Chondrocyte (in vitro differentiated cells): ENCODE results near the gene PRAMEF26. TPM values are rescaled to one million over a fixed set of nuclear protein-coding genes. Genes with fewer than 3 reads are reported as not detected.
"Not testable (repeated sequence)": the region's sequence is repeated elsewhere in the genome, so short reads cannot be mapped to it uniquely, and the experiment has no call there.

Experiments used
- DNase-seq: peaks from one replicate; pipeline ENCODE4 v3.0.0; 2021; ENCODE audit warnings: mixed read lengths, low spot score
- H3K27ac Mint-ChIP-seq: one replicate; pipeline ENCODE4 v1.8.0; 2021; ENCODE audit warnings: mild to moderate bottlenecking, moderate library complexity, mixed read lengths; ENCODE audit not compliant: unreplicated experiment
- H3K27me3 Mint-ChIP-seq: 2 replicates; pipeline ENCODE4 v1.8.0; 2021; ENCODE audit warnings: low read depth, mixed read lengths
- H3K36me3 Mint-ChIP-seq: 2 replicates; pipeline ENCODE4 v1.8.0; 2021; ENCODE audit warnings: low read depth, mixed read lengths
- H3K4me1 Mint-ChIP-seq: 2 replicates; pipeline ENCODE4 v1.8.0; 2021; ENCODE audit warnings: low read depth, mild to moderate bottlenecking, mixed read lengths
- H3K4me3 Mint-ChIP-seq: one replicate; pipeline ENCODE4 v1.8.0; 2021; ENCODE audit warnings: mild to moderate bottlenecking, moderate library complexity, mixed read lengths; ENCODE audit not compliant: unreplicated experiment
- H3K9me3 Mint-ChIP-seq: 2 replicates; pipeline ENCODE4 v1.8.0; 2021; ENCODE audit warnings: low read depth, mixed read lengths
- long read RNA-seq: library from polyadenylated mRNA; stranded (forward); transcript quantifications from one replicate; pipeline ENCODE4 v2.0.0, GENCODE V29; 2021
- total RNA-seq: library from RNA; stranded (reverse); gene quantifications from 3 replicates; pipeline ENCODE4 v1.2.1, GENCODE V29; 2021

The PRAMEF26 gene
- not detected in 3 replicates for total RNA-seq
- long read RNA-seq = 0 reads

DNA sequence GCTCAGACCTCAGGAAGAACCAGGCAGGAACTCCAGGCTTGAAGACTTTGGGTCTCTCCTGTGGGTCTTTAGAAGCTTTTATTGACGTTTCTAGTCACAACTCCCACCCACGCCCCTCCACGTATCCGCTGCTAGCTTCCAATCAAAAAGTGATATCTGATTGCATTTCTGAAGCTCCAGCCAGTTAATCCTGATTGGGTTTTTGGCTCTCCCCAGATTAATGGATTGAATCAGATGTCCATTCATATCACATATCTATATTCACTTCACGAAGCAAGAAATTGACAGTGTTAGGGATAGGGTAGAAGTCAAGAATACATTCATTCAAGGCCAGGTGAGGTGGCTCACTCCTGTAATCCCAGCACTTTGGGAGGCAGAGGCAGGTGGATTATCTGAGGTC, at the start of gene PRAMEF26:
PRAMEF26 (minus strand) TSS at position 101 of the 400 bp plus-strand sequence. CDS start 2,914 bp downstream, outside the sequence.
- H3K4me1 Mint-ChIP-seq, H3K9me3 Mint-ChIP-seq, H3K36me3 Mint-ChIP-seq, H3K27me3 Mint-ChIP-seq, H3K4me3 Mint-ChIP-seq, H3K27ac Mint-ChIP-seq, DNase-seq: not testable (repeated sequence)

DNA sequence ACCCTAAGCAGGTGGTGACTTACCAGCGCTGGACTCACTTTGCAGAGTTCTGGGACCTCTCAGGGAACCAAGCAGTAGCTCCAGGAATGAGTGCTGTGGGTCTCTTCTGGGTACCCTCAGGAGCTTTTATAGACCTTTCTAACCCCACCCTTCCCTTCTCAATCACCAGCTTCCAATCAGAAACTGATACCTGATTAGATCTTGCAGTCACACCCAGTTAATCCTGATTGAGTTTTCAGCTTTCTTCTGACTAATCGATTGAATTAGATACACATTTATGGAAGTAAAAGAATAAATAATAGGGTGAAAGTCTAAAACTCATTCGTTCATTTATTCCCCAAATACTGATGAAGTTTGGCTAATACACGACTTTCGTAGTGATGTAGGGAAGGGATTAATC, 45.5 kb upstream of the PRAMEF26 start, which contains the start of gene PRAMEF13:
PRAMEF13 (minus strand) TSS at position 101 of the 400 bp plus-strand sequence. CDS start 1,820 bp downstream, outside the sequence.
- not testable (repeated sequence) for H3K4me3 Mint-ChIP-seq, DNase-seq, H3K36me3 Mint-ChIP-seq, H3K4me1 Mint-ChIP-seq, H3K9me3 Mint-ChIP-seq, H3K27me3 Mint-ChIP-seq, H3K27ac Mint-ChIP-seq

GRCh38 chr1:13171548-13171947, 15.7 kb upstream of the PRAMEF26 start, which contains the start of gene PRAMEF9:
PRAMEF9 (plus strand) TSS chr1:13171848; CDS start chr1:13175281, 3,433 bp downstream.
- not testable (repeated sequence) for H3K36me3 Mint-ChIP-seq, H3K4me1 Mint-ChIP-seq, H3K4me3 Mint-ChIP-seq, H3K27ac Mint-ChIP-seq, H3K9me3 Mint-ChIP-seq, H3K27me3 Mint-ChIP-seq, DNase-seq

DNA sequence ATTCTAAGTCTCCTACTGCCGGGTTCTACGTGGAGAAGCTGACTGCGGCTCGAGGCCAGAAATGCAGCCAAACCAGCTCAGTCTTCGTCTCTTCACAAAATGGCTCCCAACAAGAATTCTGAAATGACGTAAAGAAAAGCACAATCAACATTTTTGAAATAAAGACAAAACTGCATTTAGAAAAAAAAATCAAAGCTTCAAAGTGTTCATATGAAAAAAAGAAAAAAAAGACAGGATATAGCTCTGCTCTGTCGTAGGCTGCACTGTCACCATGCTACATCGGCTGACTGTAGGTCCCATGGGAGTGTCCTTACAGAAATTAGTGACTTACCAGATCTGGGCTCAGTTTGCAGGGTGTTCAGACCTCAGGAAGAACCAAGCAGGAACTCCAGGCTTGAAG, 9.7 kb upstream of the PRAMEF26 start, which contains the start of gene HNRNPCL4:
HNRNPCL4 (minus strand) TSS at position 101 of the 400 bp plus-strand sequence. CDS start 164 bp downstream, outside the sequence.
- not testable (repeated sequence) for H3K4me3 Mint-ChIP-seq, H3K36me3 Mint-ChIP-seq, H3K27me3 Mint-ChIP-seq, H3K27ac Mint-ChIP-seq, DNase-seq, H3K9me3 Mint-ChIP-seq, H3K4me1 Mint-ChIP-seq

GRCh38 chr1:13116754-13117153, 39.1 kb downstream of the PRAMEF26 start, which contains the start of gene HNRNPCL2:
HNRNPCL2 (minus strand) TSS chr1:13116854; CDS start chr1:13116400, 454 bp downstream.
- H3K9me3 Mint-ChIP-seq = peaks cover 32% of the 10 kb centered on the region
- H3K27ac Mint-ChIP-seq, H3K36me3 Mint-ChIP-seq, H3K4me3 Mint-ChIP-seq, H3K27me3 Mint-ChIP-seq, DNase-seq, H3K4me1 Mint-ChIP-seq: not testable (repeated sequence)

Other genes starting within 250 kb of the PRAMEF26 start
- not detected in 3 replicates for gene PRAMEF7, start 239.4 kb downstream of the PRAMEF26 start, total RNA-seq
- not detected in 3 replicates for gene PRAMEF6, start 208.4 kb downstream of the PRAMEF26 start, total RNA-seq
- not detected in 3 replicates for gene PRAMEF27, start 99.4 kb downstream of the PRAMEF26 start, total RNA-seq
- gene HNRNPCL3, start 95.2 kb downstream of the PRAMEF26 start, total RNA-seq = not detected in 3 replicates
- gene PRAMEF25, start 85.2 kb downstream of the PRAMEF26 start, total RNA-seq = not detected in 3 replicates
- not detected in 3 replicates for gene HNRNPCL2, start 39.2 kb downstream of the PRAMEF26 start, total RNA-seq
- gene HNRNPCL4, start 9.6 kb upstream of the PRAMEF26 start, total RNA-seq = not detected in 3 replicates
- gene PRAMEF9, start 15.8 kb upstream of the PRAMEF26 start, total RNA-seq = not detected in 3 replicates
- gene PRAMEF13, start 45.4 kb upstream of the PRAMEF26 start, total RNA-seq = not detected in 3 replicates
- not detected in 3 replicates for gene PRAMEF18, start 70.1 kb upstream of the PRAMEF26 start, total RNA-seq
- gene PRAMEF5, start 98.2 kb upstream of the PRAMEF26 start, total RNA-seq = not detected in 3 replicates
- not detected in 3 replicates for gene PRAMEF8, start 129.1 kb upstream of the PRAMEF26 start, total RNA-seq
- gene PRAMEF33, start 147.5 kb upstream of the PRAMEF26 start, total RNA-seq = not detected in 3 replicates
- gene PRAMEF15, start 159.6 kb upstream of the PRAMEF26 start, total RNA-seq = not detected in 3 replicates
- gene PRAMEF14, start 191.1 kb upstream of the PRAMEF26 start, total RNA-seq = not detected in 3 replicates
- gene PRAMEF19, start 215.9 kb upstream of the PRAMEF26 start, total RNA-seq = not detected in 3 replicates
- gene PRAMEF17, start 233.6 kb upstream of the PRAMEF26 start, total RNA-seq = not detected in 3 replicates